Subcutaneous adipose tissue (tissue), 4 donors: ENCODE data around the gene KRTAP10-7. TPM values are rescaled to one million over a fixed set of nuclear protein-coding genes. Genes with fewer than 3 reads are reported as not detected.
"Not testable (repeated sequence)": the region's sequence is repeated elsewhere in the genome, so short reads cannot be mapped to it uniquely, and the experiment has no call there.

Source experiments
- total RNA-seq, 4 donors: library from RNA; depleted of rRNA; stranded (reverse); fragments of >200 nt; gene quantifications; one replicate each; pipeline ENCODE4 v1.1.0, GENCODE V29; 2016
- TF ChIP-seq, protein P1 (sequence below): fragments of 450-650 bp; IDR thresholded peaks from one replicate; pipeline ENCODE4 v1.5.1; 2016; ENCODE audit warnings: low read depth, mild to moderate bottlenecking, control low read depth, antibody characterized with exemption, moderate library complexity

Gene KRTAP10-7
- total RNA-seq, 4 donors from 2014 or later = not detected

DNA sequence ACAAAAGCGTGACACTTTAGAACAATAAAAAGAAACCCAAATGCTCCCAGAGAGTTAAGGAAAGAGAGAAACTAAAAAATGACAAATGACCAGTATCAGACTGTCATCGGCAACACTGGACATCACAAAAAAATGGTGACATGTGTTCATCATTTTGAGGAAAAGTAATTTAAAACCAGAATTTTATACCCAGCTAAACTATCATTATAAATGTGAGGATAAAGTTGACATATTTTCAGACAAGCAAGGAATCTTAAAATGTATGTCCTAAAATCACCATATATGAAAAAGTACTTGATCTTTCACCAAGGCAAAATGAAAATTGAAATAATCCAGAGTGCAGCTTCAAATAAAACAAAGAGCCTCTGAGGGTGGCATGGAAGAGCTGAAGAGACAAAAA lies 44.5 kb downstream of the KRTAP10-7 start:
- TF ChIP-seq, protein P1, sequence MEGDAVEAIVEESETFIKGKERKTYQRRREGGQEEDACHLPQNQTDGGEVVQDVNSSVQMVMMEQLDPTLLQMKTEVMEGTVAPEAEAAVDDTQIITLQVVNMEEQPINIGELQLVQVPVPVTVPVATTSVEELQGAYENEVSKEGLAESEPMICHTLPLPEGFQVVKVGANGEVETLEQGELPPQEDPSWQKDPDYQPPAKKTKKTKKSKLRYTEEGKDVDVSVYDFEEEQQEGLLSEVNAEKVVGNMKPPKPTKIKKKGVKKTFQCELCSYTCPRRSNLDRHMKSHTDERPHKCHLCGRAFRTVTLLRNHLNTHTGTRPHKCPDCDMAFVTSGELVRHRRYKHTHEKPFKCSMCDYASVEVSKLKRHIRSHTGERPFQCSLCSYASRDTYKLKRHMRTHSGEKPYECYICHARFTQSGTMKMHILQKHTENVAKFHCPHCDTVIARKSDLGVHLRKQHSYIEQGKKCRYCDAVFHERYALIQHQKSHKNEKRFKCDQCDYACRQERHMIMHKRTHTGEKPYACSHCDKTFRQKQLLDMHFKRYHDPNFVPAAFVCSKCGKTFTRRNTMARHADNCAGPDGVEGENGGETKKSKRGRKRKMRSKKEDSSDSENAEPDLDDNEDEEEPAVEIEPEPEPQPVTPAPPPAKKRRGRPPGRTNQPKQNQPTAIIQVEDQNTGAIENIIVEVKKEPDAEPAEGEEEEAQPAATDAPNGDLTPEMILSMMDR = no peak

DNA sequence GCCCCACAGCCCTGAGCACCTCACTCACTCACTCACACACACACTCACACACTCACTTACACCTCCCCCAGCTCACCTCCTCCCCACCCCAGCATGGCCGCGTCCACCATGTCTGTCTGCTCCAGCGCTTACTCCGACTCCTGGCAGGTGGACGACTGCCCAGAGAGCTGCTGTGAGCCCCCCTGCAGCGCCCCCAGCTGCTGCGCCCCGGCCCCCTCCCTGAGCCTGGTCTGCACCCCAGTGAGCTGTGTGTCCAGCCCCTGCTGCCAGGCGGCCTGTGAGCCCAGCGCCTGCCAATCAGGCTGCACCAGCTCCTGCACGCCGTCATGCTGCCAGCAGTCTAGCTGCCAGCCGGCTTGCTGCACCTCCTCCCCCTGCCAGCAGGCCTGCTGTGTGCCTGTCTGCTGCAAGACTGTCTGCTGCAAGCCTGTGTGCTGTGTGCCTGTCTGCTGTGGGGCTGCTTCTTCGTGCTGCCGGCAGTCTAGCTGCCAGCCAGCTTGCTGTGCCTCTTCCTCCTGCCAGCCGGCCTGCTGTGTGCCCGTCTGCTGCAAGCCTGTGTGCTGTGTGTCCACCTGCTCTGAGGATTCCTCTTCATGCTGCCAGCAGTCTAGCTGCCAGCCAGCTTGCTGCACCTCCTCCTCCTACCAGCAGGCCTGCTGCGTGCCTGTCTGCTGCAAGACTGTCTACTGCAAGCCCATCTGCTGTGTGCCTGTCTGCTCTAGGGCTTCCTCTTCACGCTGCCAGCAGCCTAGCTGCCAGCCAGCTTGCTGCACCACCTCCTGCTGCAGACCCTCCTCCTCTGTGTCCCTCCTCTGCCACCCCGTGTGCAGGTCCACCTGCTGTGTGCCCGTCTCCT lies 46.2 kb downstream of the KRTAP10-7 start, which contains the start of gene KRTAP10-11:
Gene KRTAP10-11 (plus strand): TSS at position 49 of the 856 bp plus-strand sequence. CDS start 45 bp downstream, at position 94.
- TF ChIP-seq, protein P1 = not testable (repeated sequence)

DNA sequence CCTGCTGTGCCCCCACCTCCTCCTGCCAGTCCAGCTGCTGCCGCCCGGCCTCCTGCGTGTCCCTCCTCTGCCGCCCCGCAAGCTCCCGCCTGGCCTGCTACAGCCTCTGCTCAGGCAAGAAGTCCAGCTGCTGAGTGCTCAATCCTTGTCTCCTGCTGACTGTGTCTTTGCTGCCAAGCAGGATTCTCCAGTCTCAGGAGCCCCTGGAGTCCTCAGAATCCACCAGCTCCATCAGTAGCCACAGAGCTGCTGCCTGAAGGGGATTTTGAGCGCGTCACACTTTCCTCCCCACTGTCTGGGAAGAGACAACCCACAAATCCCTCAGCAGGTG lies 46.8 kb downstream of the KRTAP10-7 start:
- TF ChIP-seq, protein P1 = no peak

DNA sequence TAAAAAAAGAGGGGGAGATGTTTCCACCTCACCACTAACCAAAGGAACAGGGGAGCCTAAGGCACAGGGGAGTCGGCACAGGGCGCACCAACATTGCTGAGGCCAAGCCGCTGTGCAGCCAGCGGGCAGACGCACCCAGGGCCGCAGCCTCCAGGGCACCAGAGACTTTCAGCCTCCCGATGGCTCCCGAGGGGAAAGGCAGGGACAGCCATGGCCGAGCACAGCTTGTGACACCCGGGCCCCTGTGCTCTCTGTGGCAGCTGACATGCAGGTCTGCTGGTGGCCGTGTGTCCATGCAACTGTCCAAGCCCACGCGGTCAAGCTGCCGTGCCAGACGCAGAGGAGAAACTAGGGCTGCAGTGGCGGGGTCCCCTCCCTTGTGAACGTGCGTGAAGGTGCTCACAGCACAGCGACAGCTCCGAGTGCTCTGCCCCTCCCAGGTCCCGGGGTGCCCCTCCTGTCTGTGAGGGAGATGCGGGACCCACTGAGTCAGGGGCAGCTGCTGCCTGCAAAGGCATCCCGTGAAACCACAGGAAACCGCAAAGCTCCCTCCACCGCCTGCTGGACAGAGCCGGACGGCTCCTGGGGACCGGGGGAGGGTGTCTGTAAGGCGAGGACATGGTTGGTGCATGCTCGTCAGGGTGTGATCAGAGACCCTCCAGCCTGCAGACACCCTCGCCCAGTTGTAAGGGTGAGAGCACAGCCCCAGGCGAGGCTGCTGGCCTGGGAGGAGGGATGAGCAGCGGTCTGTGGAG lies 48.3 kb downstream of the KRTAP10-7 start:
- TF ChIP-seq, protein P1 = no peak

DNA sequence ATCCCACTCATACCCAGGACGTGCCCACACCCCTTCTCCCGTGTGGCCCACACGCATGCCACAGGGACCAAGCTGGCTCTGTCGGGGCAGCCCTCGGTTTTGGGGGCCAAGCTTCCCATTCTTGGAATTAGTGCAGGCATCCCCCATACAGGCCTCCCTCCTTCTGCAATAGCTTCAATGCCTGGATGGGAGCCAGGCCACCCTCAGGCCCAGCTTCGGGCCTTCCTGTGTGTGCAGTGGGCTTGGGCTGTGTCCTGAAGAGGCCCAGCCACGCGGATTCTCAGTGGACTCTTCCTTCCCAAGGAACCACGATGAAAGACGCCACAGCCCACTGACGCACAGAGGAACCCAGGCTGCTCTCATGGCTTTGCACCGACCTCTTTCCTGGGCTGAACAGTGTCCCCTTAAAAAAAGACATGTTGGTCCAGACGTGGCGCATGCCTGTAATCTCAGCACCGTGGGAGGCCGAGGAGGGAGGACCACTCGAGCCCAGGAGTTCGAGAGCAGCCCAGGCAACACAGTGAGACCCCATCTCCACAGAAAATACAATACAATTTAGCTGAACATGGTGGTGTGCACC lies 49.2 kb downstream of the KRTAP10-7 start:
- TF ChIP-seq, protein P1 = no peak

DNA sequence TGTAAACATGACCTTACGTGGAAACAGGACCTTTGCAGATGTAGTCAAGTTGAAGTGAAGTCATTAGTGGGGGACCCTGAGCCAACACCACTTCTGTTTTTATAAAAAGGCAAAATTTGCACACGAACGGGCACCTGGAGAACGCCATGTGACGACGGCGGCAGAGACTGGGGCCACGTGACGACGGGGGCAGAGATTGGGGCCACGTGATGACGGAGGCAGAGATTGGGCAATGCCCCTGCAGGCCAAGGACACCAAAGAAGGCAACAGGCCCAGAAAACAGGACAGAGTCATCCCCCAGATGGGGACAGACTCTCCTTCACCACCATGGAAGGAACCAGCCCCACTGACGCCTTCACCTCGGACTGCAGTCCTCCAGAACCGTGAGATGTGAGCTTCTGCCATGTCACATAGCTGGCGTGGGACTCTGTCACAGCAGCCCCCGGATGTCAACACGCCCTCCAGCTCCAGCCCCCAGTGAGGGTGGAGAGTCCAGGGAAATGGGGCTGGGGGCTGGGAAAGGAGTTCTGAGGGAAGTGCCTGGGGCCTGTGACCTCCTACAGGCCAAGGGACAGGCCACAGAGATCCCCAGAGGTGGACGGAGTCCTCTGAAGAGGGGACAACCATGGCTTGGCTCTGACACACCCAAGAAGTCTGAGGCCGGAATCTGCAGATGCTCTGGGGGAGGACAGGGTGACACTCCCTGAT lies 50.0 kb downstream of the KRTAP10-7 start:
- TF ChIP-seq, protein P1 = no peak
